Mesenchymal stem cell (in vitro differentiated cells and primary cell): ENCODE results near the gene GPR6.

Source experiments
- DNase-seq: peaks from one replicate; pipeline ENCODE4 v3.0.0-alpha.2; 2013
- H2AFZ ChIP-seq: one replicate; pipeline ENCODE4 v1.6.1; 2013; ENCODE audit warnings: low read depth, mild to moderate bottlenecking, control low read depth, inconsistent platforms, low read length, moderate library complexity
- H2AK5ac ChIP-seq: 2 replicates; pipeline ENCODE4 v1.6.1; 2013; ENCODE audit warnings: low read length, moderate library complexity, mild to moderate bottlenecking, inconsistent platforms; ENCODE audit not compliant: severe bottlenecking
- H2BK120ac ChIP-seq: one replicate; pipeline ENCODE4 v1.6.1; 2013; ENCODE audit warnings: low read depth, mild to moderate bottlenecking, inconsistent platforms, low read length, moderate library complexity
- H2BK12ac ChIP-seq, 2 experiments: one replicate each; pipeline ENCODE4 v1.6.1; 2013; ENCODE audit warnings: inconsistent platforms in 2 of 2, low read length in 2 of 2, mild to moderate bottlenecking in 2 of 2, moderate library complexity in 2 of 2, control low read depth in 1 of 2
- H2BK15ac ChIP-seq: one replicate; pipeline ENCODE4 v1.6.1; 2013; ENCODE audit warnings: mild to moderate bottlenecking, low read depth, inconsistent platforms; ENCODE audit not compliant: poor library complexity, severe bottlenecking
- H2BK5ac ChIP-seq: 2 replicates; pipeline ENCODE4 v1.6.1; 2013; ENCODE audit warnings: low read depth, mild to moderate bottlenecking, low read length, control low read depth, inconsistent platforms; ENCODE audit not compliant: poor library complexity, severe bottlenecking
- H3K14ac ChIP-seq, 2 experiments: one replicate each; pipeline ENCODE4 v1.6.1; 2013; ENCODE audit warnings: inconsistent platforms in 2 of 2, low read length in 2 of 2, control low read depth in 1 of 2, mild to moderate bottlenecking in 1 of 2, moderate library complexity in 1 of 2
- H3K18ac ChIP-seq, 2 experiments: one replicate each; pipeline ENCODE4 v1.6.1; 2013; ENCODE audit warnings: inconsistent platforms in 2 of 2, low read length in 2 of 2, control low read depth in 1 of 2, low read depth in 1 of 2, mild to moderate bottlenecking in 1 of 2
- H3K23ac ChIP-seq, 2 experiments: one replicate each; pipeline ENCODE4 v1.6.1; 2013; ENCODE audit warnings: inconsistent platforms in 2 of 2, low read length in 2 of 2, mild to moderate bottlenecking in 2 of 2, moderate library complexity in 2 of 2, control low read depth in 1 of 2
- H3K27ac ChIP-seq: 2 replicates; pipeline ENCODE4 v1.5.1; 2013; ENCODE audit warnings: mild to moderate bottlenecking, moderate library complexity, low read length, control low read depth, inconsistent platforms; ENCODE audit not compliant: poor library complexity, severe bottlenecking
- H3K27me3 ChIP-seq, 2 experiments: 2 replicates each; pipeline versions ENCODE4 v1.6.1 to v1.7.0; 2013; ENCODE audit warnings: low read length in 2 of 2, mild to moderate bottlenecking in 2 of 2, moderate library complexity in 2 of 2, control low read depth in 1 of 2, inconsistent platforms in 1 of 2; ENCODE audit not compliant: control insufficient read depth in 1 of 2, insufficient read depth in 1 of 2
- H3K36me3 ChIP-seq, 2 experiments: 2 replicates each; pipeline versions ENCODE4 v1.6.1 to v1.7.0; 2013; ENCODE audit warnings: low read length in 2 of 2, control low read depth in 1 of 2, inconsistent platforms in 1 of 2, low read depth in 1 of 2, mild to moderate bottlenecking in 1 of 2; ENCODE audit not compliant: insufficient read depth in 2 of 2, control insufficient read depth in 1 of 2
- H3K4ac ChIP-seq, 2 experiments: one replicate each; pipeline ENCODE4 v1.6.1; 2013; ENCODE audit warnings: inconsistent platforms in 2 of 2, low read length in 2 of 2, mild to moderate bottlenecking in 2 of 2, moderate library complexity in 2 of 2, control low read depth in 1 of 2, low read depth in 1 of 2
- H3K4me1 ChIP-seq: 2 replicates; pipeline ENCODE4 v1.6.1; 2013; ENCODE audit warnings: low read depth, low read length, control low read depth; ENCODE audit not compliant: control insufficient read depth, insufficient read depth
- H3K4me2 ChIP-seq: 2 replicates; pipeline ENCODE4 v1.6.1; 2013; ENCODE audit warnings: low read length, mild to moderate bottlenecking, inconsistent platforms; ENCODE audit not compliant: poor library complexity, severe bottlenecking
- H3K4me3 ChIP-seq, 2 experiments: 2 replicates each; pipeline versions ENCODE4 v1.5.1 to v1.7.0; 2013; ENCODE audit warnings: low read length in 2 of 2, mild to moderate bottlenecking in 2 of 2, control low read depth in 1 of 2, low read depth in 1 of 2; ENCODE audit not compliant: insufficient read depth in 1 of 2
- H3K79me1 ChIP-seq: replicated peaks from 2 replicates; pipeline ENCODE4 v1.6.1; 2013; ENCODE audit warnings: mild to moderate bottlenecking, control low read depth, low read length, inconsistent platforms; ENCODE audit not compliant: poor library complexity, severe bottlenecking
- H3K9ac ChIP-seq: 2 replicates; pipeline ENCODE4 v1.7.0; 2013; ENCODE audit warnings: mild to moderate bottlenecking, low read length, moderate library complexity
- H3K9me3 ChIP-seq: 2 replicates; pipeline ENCODE4 v1.7.0; 2013; ENCODE audit warnings: mild to moderate bottlenecking, low read length; ENCODE audit not compliant: control insufficient read depth
- H4K8ac ChIP-seq: one replicate; pipeline ENCODE4 v1.6.1; 2013; ENCODE audit warnings: inconsistent platforms, mild to moderate bottlenecking, low read length, moderate library complexity
- H4K91ac ChIP-seq: one replicate; pipeline ENCODE4 v1.6.1; 2013; ENCODE audit warnings: mild to moderate bottlenecking, low read length, inconsistent platforms
- WGBS: methylation state at CpG from one replicate; pipeline ENCODE4 v1.1.7; 2013; ENCODE audit warnings: mixed read lengths; 5-methylcytosine and 5-hydroxymethylcytosine counted together

GPR6 gene

GRCh38 chr6:110029144-110029543, 51.0 kb downstream of the GPR6 start:
- Histone ChIP-seq H2BK120ac (no peak overlapping the region), H2BK5ac (no peak overlapping the region), H3K9me3 (no peaks in the 10 kb centered on the region), H3K4ac (no peak overlapping the region), H3K14ac (no peak overlapping the region), H3K79me1 (no peaks in the 10 kb centered on the region), H3K9ac (no peak overlapping the region), H2BK15ac (no peak overlapping the region), H2AFZ (no peak overlapping the region), H3K23ac (no peak overlapping the region), H3K4me2 (no peak overlapping the region), H2BK12ac (no peak overlapping the region), H2AK5ac (no peak overlapping the region), H3K4me3 (no peak overlapping the region), H3K4me1 (no peaks in the 10 kb centered on the region), H3K18ac (no peak overlapping the region), H4K91ac (no peak overlapping the region), H3K36me3 (no peaks in the 10 kb centered on the region), H4K8ac (no peak overlapping the region), H3K27ac (no peak overlapping the region), H3K27me3 (peaks cover 0 to 3% of the 10 kb centered on the region in 2 experiments)
- no peak for DNase-seq
- WGBS: no CpG with 5 or more reads among the region's 1 CpG
